CD4-positive, alpha-beta T cell treated with Interleukin-4 for 1 hour (primary cell): ENCODE results near the gene RPL18A.
"Not testable (repeated sequence)": the region's sequence is repeated elsewhere in the genome, so short reads cannot be mapped to it uniquely, and the experiment has no call there.

Experiments used
- DNase-seq, 2 donors: peaks; one replicate each; pipeline ENCODE4 v3.0.0-alpha.2; 2020 to 2022

Gene RPL18A

DNA sequence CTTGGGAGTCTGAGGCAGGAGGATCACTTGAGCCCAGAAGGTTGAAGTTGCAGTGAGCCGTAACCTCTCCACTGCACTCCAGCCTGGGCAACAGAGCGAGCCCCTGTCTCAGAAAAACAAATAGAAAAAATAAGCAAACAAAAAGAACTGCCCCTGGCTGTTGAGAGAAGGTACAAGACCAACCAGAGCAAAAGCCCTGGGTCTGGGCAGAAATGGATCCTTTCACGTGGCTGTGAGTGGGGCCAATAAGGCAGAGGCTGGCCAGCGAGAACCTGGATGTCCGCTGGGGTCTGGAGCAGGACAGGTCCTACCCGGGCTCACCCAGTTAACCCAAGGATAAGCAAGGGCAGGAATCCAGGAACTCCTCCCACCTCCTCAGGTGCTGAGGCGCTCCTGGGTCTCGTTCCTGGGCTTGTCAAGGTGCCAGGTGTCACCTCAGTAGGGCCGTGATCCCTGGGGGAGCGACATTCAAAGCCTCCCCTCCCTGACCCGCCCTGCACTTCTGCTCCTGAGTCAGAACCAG lies 7.3 kb downstream of the RPL18A start:
- no peak for DNase-seq

DNA sequence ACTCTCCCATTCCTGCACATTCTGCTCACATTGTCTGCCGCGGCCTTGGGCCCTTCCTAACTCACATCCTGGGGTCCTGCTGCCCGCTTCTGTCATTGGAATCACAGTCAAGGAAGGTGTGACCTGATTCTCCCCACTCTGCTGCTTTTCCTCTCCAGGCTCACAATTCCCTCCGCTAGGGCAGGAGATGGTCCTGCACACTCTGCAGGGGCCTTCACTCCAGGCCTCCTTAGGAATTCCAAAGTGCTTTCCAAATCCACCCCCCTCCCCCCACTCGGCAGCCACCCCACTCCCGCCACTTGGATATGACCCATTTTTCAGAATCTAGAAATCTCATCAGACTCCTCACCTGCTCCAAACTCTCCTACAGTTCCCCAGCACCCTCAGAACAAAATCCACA lies 9.0 kb downstream of the RPL18A start:
- DNase-seq = no peak

DNA sequence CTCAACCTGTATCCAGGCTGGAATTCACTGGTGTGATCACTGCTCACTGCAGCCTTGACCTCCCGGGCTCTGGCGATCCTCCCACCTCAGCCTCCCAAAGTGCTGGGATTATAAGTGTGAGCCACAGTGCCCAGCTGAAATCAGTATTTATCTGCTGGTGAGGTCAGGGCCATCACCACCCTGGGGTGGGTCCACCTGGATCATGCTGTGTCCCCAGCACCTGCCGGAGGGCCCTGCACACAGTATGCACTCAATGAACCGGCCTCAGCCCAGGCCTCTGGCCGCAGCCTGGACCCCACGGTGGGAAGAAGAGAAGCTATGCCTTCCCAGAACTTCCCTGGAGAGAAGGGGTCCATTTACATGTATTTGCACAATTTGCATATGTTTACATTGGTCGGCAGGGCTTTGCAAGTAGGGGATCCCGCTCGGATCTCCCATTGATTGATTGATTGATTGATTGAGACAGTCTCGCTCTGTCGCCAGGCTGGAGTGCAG lies 9.5 kb downstream of the RPL18A start:
- DNase-seq = no peak

DNA sequence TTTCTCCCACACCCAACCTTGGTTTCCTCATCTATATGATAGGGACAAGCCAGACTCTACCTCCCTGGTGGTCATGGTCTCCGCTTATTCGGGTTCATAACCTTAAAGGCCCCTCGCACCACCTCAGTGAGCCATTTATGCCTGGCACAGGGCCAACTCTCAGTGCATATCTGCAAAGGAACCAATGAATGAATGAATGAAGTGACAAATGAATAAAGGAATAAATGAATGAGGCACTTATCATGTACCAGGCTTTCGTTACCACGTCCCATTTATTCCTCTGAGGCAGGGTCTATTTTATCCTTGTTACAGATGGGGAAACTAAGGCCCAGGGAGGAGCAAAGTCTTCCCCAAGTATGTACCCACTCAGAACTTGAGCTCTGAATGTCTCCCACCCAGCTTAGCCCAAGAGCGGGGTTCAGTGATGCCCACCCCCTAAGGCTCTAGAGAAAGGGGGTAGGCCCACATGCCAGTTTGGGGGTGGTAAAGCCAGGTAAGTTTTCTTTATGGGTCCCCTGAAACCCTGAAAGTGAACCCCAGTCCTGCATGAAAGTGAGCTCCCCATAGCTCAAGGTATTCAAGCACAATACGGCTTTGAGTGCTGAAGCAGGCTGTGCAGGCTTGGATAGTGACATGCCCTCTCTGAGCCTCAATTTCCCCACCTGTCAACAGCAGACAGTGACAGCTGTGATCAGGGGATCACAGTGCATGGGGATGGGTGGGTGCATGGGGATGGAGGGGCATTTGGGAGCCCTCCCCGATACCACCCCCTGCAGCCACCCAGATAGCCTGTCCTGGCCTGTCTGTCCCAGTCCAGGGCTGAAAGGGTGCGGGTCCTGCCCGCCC lies 11.5 kb downstream of the RPL18A start:
- DNase-seq = no peak

- DNase-seq = no peak
Measured at GRCh38 chr19:17871878-17872250, 12.2 kb downstream of the RPL18A start, which contains the start of gene SLC5A5. Gene SLC5A5 (plus strand): TSS chr19:17871945. CDS start chr19:17872320, 375 bp downstream.

- DNase-seq = peak; percentile 35 to 48
Measured at GRCh38 chr19:17872251-17873001, 12.7 kb downstream of the RPL18A start.

DNA sequence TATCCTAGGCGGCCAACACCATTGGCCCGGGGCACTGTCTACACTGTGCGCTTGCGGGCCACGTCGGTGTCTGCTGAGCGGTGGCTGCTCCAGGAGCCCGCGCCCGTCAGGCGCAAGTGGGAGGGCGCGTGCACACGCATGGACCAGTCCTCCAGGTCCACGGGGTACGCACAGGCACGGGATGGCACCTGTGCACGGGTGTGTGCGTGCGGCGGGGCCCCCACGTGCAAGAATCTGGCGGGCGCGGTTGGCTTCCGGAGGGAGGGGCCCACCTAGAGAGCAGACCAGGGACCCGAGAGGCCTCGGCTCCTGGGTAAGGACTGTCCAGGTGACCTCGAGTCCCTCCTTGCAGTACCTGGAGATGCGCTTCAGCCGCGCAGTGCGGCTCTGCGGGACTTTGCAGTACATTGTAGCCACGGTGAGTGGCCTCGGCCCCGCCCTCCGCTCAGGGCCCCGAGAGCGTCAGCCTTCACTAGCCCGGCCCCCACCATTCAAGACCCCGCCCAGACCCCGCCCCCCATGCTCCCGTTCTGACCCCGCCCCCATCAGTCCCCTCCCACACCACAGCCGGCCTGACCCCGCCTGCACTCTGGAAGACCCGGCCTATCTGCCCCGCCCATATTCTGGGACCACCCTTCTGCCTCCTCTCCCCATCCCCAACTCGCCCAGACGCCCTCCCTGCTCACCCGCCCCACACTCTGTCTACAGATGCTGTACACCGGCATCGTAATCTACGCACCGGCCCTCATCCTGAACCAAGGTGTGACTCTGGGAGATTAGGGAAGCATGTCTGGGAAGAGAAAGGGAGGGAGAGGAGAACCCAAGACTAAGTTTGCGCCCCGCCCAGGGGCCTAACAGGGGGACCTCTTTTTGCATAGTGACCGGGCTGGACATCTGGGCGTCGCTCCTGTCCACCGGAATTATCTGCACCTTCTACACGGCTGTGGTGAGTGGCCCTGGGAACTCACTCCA lies 14.4 kb downstream of the RPL18A start:
- DNase-seq = peak; percentile 69

DNA sequence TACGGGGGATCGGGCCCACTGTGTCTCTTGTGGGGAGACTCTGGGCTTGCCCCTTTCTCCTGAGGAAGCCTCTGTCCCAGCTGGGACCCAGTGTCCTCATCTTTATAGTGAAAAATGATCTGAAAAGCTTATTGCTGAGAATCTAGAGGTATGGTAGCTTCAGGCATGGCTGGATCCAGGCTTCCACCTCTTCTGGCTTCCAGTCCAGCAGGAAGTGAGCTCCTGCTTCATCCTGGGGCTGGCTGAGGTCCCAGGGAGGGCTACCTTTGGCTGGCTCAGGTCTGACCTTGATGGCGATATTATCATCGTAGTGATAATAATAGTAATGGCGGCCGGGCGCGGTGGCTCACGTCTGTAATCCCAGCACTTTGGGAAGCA lies 15.0 kb downstream of the RPL18A start:
- no peak for DNase-seq

GRCh38 chr19:17877696-17878095 lies 18.0 kb downstream of the RPL18A start:
- DNase-seq = no peak

DNA sequence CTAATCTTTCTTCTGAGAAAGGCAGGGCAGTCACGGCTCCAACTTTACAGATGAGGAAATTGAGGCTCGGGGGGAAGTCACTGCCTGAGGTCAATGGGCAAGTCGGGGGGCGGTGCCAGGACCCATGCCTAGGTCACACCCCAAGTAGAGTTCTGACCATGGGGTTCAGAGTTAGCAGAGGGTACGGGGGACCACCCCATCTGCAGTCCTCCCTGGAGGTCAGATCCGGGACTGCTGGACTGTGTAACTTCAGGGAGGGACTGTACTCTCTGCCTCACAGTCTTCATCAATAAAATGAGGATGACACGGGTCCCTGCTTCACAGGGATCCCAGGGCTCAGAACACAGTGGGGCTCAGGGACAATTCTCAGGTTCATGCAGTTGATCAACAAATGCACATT lies 19.8 kb downstream of the RPL18A start:
- DNase-seq = no peak

DNA sequence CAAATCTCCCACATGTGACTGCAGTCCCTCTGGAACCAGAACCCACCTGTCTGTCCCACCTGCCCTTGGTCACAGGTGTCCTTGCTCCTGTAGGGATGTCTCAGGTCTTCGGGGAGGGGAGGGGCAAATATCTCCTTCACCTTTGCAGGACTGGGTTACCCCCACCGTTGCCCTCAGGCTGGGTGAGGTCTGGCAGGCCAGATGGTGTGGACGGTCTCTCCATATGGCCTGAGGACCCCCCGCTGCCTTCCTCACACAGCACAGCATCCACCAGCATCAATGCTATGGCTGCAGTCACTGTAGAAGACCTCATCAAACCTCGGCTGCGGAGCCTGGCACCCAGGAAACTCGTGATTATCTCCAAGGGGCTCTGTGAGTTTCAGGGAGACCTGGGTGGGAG lies 22.0 kb downstream of the RPL18A start:
- DNase-seq = no peak

GRCh38 chr19:17883627-17884410 lies 24.1 kb downstream of the RPL18A start:
- DNase-seq = no peak

- no peak for DNase-seq
Measured at GRCh38 chr19:17886515-17886914, 26.8 kb downstream of the RPL18A start.

DNA sequence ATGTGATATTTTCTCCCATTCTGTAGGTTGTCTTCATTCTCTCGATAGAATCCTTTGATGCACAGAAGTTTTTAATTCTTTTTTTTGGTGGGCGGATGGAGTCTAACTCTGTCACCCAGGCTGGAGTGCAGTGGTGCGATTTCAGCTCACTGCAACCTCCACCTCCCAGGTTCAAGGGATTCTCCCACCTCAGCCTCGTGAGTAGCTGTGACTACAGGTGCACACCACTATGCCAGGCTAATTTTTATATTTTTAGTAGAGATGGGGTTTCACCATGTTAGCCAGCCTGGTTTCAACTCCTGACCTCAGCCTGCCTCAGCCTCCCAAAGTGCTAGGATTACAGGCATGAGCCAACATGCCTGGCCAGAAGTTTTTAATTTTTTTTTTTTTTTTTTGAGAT lies 27.5 kb downstream of the RPL18A start:
- not testable (repeated sequence) for DNase-seq

DNA sequence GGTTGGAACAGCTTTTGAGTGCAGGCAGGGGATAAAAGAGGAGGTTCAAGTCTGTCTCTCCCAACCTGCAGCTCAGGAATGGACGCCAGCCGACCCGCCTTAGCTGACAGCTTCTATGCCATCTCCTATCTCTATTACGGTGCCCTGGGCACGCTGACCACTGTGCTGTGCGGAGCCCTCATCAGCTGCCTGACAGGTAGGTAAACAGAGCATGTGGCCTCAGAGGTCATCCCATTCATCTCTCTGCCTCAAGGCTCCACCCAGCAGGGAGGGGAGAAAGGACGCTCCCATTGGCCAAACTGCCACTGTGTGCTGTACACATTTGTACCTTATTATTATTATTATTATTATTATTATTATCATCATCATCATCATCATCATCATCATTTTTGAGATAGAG lies 28.6 kb downstream of the RPL18A start:
- DNase-seq = no peak

- no peak for DNase-seq
Measured at GRCh38 chr19:17889609-17890214, 30.0 kb downstream of the RPL18A start.

- DNase-seq = no peak
Measured at GRCh38 chr19:17893766-17894165, 34.1 kb downstream of the RPL18A start.

DNA sequence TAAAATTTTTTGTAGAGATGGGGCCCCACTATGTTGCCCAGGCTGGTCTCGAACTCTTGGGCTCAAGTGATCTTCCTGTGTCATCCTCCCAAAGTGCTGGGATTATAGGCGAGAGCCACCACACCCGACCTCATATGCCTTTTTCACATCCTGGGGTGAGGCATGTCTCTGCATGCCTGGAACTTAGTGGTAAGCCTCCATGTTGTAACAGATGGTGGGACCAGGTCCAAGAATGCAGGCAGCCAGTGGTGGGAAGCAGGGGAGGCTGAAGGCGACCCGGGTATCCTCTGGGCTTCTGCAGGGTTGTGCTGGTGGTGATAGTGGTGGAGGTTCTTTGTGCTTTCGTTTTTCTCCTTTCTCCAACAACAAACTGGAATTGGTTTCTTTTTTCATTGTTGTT lies 43.0 kb downstream of the RPL18A start:
- no peak for DNase-seq

DNA sequence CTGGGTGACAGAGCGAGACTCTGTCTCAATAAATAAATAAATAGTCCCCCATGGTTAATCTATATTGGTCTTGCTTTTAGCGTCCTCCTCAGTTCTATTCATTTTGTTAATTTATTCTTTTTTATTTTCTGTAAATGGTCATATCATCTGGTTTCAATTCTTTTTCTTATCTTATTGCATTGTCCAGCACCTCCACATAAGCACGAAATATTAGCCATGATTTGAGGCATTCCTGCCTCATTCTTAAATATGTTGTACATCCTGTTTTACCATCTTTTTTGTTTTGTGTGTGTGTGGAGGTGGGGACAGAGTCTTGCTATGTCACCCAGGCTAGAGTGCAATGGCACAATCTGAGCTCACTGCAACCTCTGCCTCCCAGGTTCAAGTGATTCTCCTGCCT lies 48.5 kb downstream of the RPL18A start:
- no peak for DNase-seq

- no peak for DNase-seq
Measured at GRCh38 chr19:17909003-17909732, 49.5 kb downstream of the RPL18A start.
